CD4-positive, alpha-beta T cell treated with Interleukin-6 for 4 hours (primary cell): ENCODE results near the gene SMAD6.

Source experiments
- DNase-seq: peaks from one replicate; pipeline ENCODE4 v3.0.0-alpha.2; 2020; ENCODE audit warnings: mixed read lengths

Gene SMAD6

GRCh38 chr15:66702035-66702786, at the start of gene SMAD6:
Gene SMAD6, plus strand, starts transcription at chr15:66702236. Its CDS starts 1,023 bp downstream, at chr15:66703259.
- peak; percentile 73 for DNase-seq

- no peak for DNase-seq
Measured at GRCh38 chr15:66652806-66653205, 49.2 kb upstream of the SMAD6 start.

- DNase-seq: no peak
Measured at GRCh38 chr15:66653398-66653797, 48.6 kb upstream of the SMAD6 start.

GRCh38 chr15:66653852-66654251, 48.2 kb upstream of the SMAD6 start:
- no peak for DNase-seq

GRCh38 chr15:66654361-66654738, 47.7 kb upstream of the SMAD6 start:
- DNase-seq: no peak

- peak; percentile 66 for DNase-seq
Measured at GRCh38 chr15:66654739-66655375, 47.2 kb upstream of the SMAD6 start.

GRCh38 chr15:66655511-66655910, 46.5 kb upstream of the SMAD6 start:
- no peak for DNase-seq

GRCh38 chr15:66655997-66656396, 46.0 kb upstream of the SMAD6 start:
- DNase-seq: no peak

- DNase-seq: no peak
Measured at GRCh38 chr15:66657185-66658020, 44.6 kb upstream of the SMAD6 start.

GRCh38 chr15:66658044-66658443, 44.0 kb upstream of the SMAD6 start:
- no peak for DNase-seq

GRCh38 chr15:66658855-66659254, 43.2 kb upstream of the SMAD6 start:
- DNase-seq: no peak

GRCh38 chr15:66659384-66659783, 42.7 kb upstream of the SMAD6 start:
- no peak for DNase-seq

GRCh38 chr15:66661432-66662096, 40.5 kb upstream of the SMAD6 start:
- no peak for DNase-seq

- no peak for DNase-seq
Measured at GRCh38 chr15:66662522-66662921, 39.5 kb upstream of the SMAD6 start.

- no peak for DNase-seq
Measured at GRCh38 chr15:66663664-66664063, 38.4 kb upstream of the SMAD6 start.

GRCh38 chr15:66670175-66670574, 31.9 kb upstream of the SMAD6 start:
- no peak for DNase-seq

GRCh38 chr15:66670762-66671580, 31.1 kb upstream of the SMAD6 start:
- DNase-seq: no peak

- DNase-seq: no peak
Measured at GRCh38 chr15:66672867-66673266, 29.2 kb upstream of the SMAD6 start.

- DNase-seq: peak; percentile 66
Measured at GRCh38 chr15:66673410-66674322, 28.4 kb upstream of the SMAD6 start.

GRCh38 chr15:66674756-66675155, 27.3 kb upstream of the SMAD6 start:
- no peak for DNase-seq

- no peak for DNase-seq
Measured at GRCh38 chr15:66675446-66675845, 26.6 kb upstream of the SMAD6 start.
